Astrocyte (in vitro differentiated cells and primary cell): ENCODE measurements around the gene HAUS8. TPM values are rescaled to one million over a fixed set of nuclear protein-coding genes. Genes with fewer than 3 reads are reported as not detected.
A peak's percentile ranks its signal among the peaks of the same experiment; 100 is the strongest.

ENCODE experiments used
- DNase-seq: peaks from one replicate; pipeline ENCODE4 v3.0.0-alpha.2; 2010; ENCODE audit warnings: low read depth
- FAIRE-seq: peaks from 2 replicates; lab custom pipeline; 2011; peaks lifted over from hg19 to GRCh38; lab: Jason Lieb, UNC
- H2AFZ ChIP-seq: 2 replicates; pipeline ENCODE4 v1.6.0; 2012; ENCODE audit warnings: low read depth, low read length, inconsistent platforms
- H3K27ac ChIP-seq: 2 replicates; pipeline ENCODE4 v1.5.1; 2011; ENCODE audit warnings: low read depth, low read length, inconsistent platforms
- H3K27me3 ChIP-seq: 2 replicates; pipeline ENCODE4 v1.6.0; 2011; ENCODE audit warnings: low read length, inconsistent platforms; ENCODE audit not compliant: insufficient read depth
- H3K36me3 ChIP-seq: 2 replicates; pipeline ENCODE4 v1.5.1; 2011; ENCODE audit warnings: low read length, inconsistent platforms; ENCODE audit not compliant: insufficient read depth
- H3K4me1 ChIP-seq: 2 replicates; pipeline ENCODE4 v1.5.1; 2011; ENCODE audit warnings: low read length, inconsistent platforms; ENCODE audit not compliant: insufficient read depth
- H3K4me2 ChIP-seq: 2 replicates; pipeline ENCODE4 v1.6.0; 2012; ENCODE audit warnings: low read length, inconsistent platforms
- H3K4me3 ChIP-seq: 2 replicates; pipeline ENCODE4 v1.5.1; 2011; ENCODE audit warnings: low read depth, mild to moderate bottlenecking, low read length, inconsistent platforms; ENCODE audit not compliant: insufficient read depth
- H3K79me2 ChIP-seq: 2 replicates; pipeline ENCODE4 v1.6.0; 2012; ENCODE audit warnings: mild to moderate bottlenecking, low read length, inconsistent platforms; ENCODE audit not compliant: insufficient read depth
- H3K9ac ChIP-seq: 2 replicates; pipeline ENCODE4 v1.6.0; 2012; ENCODE audit warnings: mild to moderate bottlenecking, low read length, inconsistent platforms
- H3K9me3 ChIP-seq: 2 replicates; pipeline ENCODE4 v1.5.1; 2012; ENCODE audit warnings: low read depth, mild to moderate bottlenecking, low read length, inconsistent platforms; ENCODE audit not compliant: insufficient read depth
- H4K20me1 ChIP-seq: 2 replicates; pipeline ENCODE4 v1.6.0; 2012; ENCODE audit warnings: low read length, inconsistent platforms; ENCODE audit not compliant: insufficient read depth
- H3K27ac Mint-ChIP-seq: one replicate; pipeline ENCODE4 v1.8.0; 2021; ENCODE audit warnings: mild to moderate bottlenecking, mixed read lengths; ENCODE audit not compliant: unreplicated experiment
- H3K27me3 Mint-ChIP-seq: one replicate; pipeline ENCODE4 v1.8.0; 2021; ENCODE audit warnings: low read depth, mixed read lengths; ENCODE audit not compliant: unreplicated experiment
- H3K36me3 Mint-ChIP-seq: one replicate; pipeline ENCODE4 v1.8.0; 2021; ENCODE audit warnings: low read depth, mixed read lengths; ENCODE audit not compliant: unreplicated experiment
- H3K4me1 Mint-ChIP-seq: one replicate; pipeline ENCODE4 v1.8.0; 2021; ENCODE audit warnings: low read depth, mixed read lengths; ENCODE audit not compliant: unreplicated experiment
- H3K4me3 Mint-ChIP-seq: one replicate; pipeline ENCODE4 v1.8.0; 2021; ENCODE audit warnings: mild to moderate bottlenecking, moderate library complexity, mixed read lengths; ENCODE audit not compliant: unreplicated experiment
- H3K9me3 Mint-ChIP-seq: one replicate; pipeline ENCODE4 v1.8.0; 2021; ENCODE audit warnings: mild to moderate bottlenecking, mixed read lengths; ENCODE audit not compliant: unreplicated experiment
- CTCF ChIP-seq: IDR thresholded peaks from 2 replicates; pipeline ENCODE4 v1.5.1; 2011; ENCODE audit warnings: low read depth, mild to moderate bottlenecking, inconsistent platforms, low read length, moderate library complexity; ENCODE audit not compliant: insufficient read depth
- EZH2 ChIP-seq: IDR thresholded peaks from 2 replicates; pipeline ENCODE4 v1.6.1; 2012; ENCODE audit warnings: mild to moderate bottlenecking, low read length, inconsistent platforms; ENCODE audit not compliant: insufficient read depth
- total RNA-seq: library from RNA; stranded (reverse); gene quantifications from 2 replicates; pipeline ENCODE4 v1.2.1, GENCODE V29; 2021

HAUS8 gene
- total RNA-seq, 1 donor from 2014 or later = 5.6 TPM

DNA sequence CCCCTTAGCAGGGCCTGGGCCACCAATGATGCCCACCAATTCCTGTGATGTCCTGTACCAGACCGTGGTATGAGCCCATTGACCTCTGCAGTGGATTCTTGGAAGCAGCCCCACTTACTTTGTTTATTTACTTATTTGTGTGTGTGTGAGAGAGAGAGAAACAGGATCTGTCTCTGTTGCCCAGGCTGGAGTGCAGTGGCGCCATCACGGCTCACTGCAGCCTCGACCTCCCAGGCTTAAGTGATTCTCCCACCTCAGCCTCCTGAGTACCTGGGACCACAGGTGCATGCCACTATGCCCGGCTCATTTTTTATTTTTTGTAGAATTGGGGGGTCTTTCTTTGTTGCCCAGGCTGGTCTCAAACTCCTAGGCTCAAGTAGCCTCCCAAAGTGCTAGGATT lies 13.3 kb upstream of the HAUS8 start:
- DNase-seq = no peak
- peaks cover 28% of the 10 kb centered on the region for H3K4me1 ChIP-seq
- no peak for TF ChIP-seq CTCF
- TF ChIP-seq EZH2 = no peak
- peak overlapping the region; percentile 77 for H3K4me2 ChIP-seq
- peaks cover 2% of the 10 kb centered on the region for H3K36me3 ChIP-seq
- no peaks in the 10 kb centered on the region for H3K27me3 ChIP-seq
- no peaks in the 10 kb centered on the region for H3K27me3 Mint-ChIP-seq
- peak overlapping the region; percentile 97 for H3K27ac Mint-ChIP-seq
- peaks cover 19% of the 10 kb centered on the region for H3K36me3 Mint-ChIP-seq
- no peaks in the 10 kb centered on the region for H3K9me3 ChIP-seq
- H3K79me2 ChIP-seq = peaks cover 100% of the 10 kb centered on the region
- H3K4me3 Mint-ChIP-seq = no peak overlapping the region
- peak overlapping the region; percentile 84 for H3K27ac ChIP-seq
- no peak for FAIRE-seq
- no peak overlapping the region for H2AFZ ChIP-seq
- peak overlapping the region; percentile 72 for H3K9ac ChIP-seq
- H3K4me1 Mint-ChIP-seq = peaks cover 33% of the 10 kb centered on the region
- no peak overlapping the region for H3K4me3 ChIP-seq
- peaks cover 83% of the 10 kb centered on the region for H4K20me1 ChIP-seq
- H3K9me3 Mint-ChIP-seq = no peaks in the 10 kb centered on the region

- no peaks in the 10 kb centered on the region for H3K9me3 ChIP-seq
- no peak overlapping the region for H3K4me2 ChIP-seq
- H3K27ac ChIP-seq = no peak overlapping the region
- no peaks in the 10 kb centered on the region for H3K27me3 Mint-ChIP-seq
- FAIRE-seq = no peak
- H3K4me1 ChIP-seq = peaks cover 28% of the 10 kb centered on the region
- peaks cover 18% of the 10 kb centered on the region for H3K36me3 Mint-ChIP-seq
- H4K20me1 ChIP-seq = peaks cover 83% of the 10 kb centered on the region
- TF ChIP-seq EZH2 = no peak
- no peak for TF ChIP-seq CTCF
- H3K27ac Mint-ChIP-seq = peak overlapping the region; percentile 63
- no peak for DNase-seq
- no peaks in the 10 kb centered on the region for H3K9me3 Mint-ChIP-seq
- H3K36me3 ChIP-seq = peaks cover 6% of the 10 kb centered on the region
- H3K4me3 ChIP-seq = no peak overlapping the region
- no peak overlapping the region for H3K9ac ChIP-seq
- H3K4me1 Mint-ChIP-seq = peaks cover 43% of the 10 kb centered on the region
- peak overlapping the region; percentile 20 for H3K4me3 Mint-ChIP-seq
- no peak overlapping the region for H2AFZ ChIP-seq
- H3K79me2 ChIP-seq = peaks cover 100% of the 10 kb centered on the region
- no peaks in the 10 kb centered on the region for H3K27me3 ChIP-seq
Measured at GRCh38 chr19:17086834-17087233, 11.6 kb upstream of the HAUS8 start.

GRCh38 chr19:17086120-17086519 lies 10.9 kb upstream of the HAUS8 start:
- Mint-ChIP-seq H3K9me3 (no peaks in the 10 kb centered on the region), H3K36me3 (peaks cover 18% of the 10 kb centered on the region), H3K27ac (peak overlapping the region; percentile 47), H3K4me1 (peaks cover 47% of the 10 kb centered on the region), H3K4me3 (no peak overlapping the region), H3K27me3 (no peaks in the 10 kb centered on the region)
- Histone ChIP-seq H3K36me3 (peaks cover 6% of the 10 kb centered on the region), H4K20me1 (peaks cover 84% of the 10 kb centered on the region), H3K4me3 (no peak overlapping the region), H2AFZ (no peak overlapping the region), H3K9ac (no peak overlapping the region), H3K79me2 (peaks cover 100% of the 10 kb centered on the region), H3K27me3 (no peaks in the 10 kb centered on the region), H3K4me2 (no peak overlapping the region), H3K4me1 (peaks cover 26% of the 10 kb centered on the region), H3K9me3 (no peaks in the 10 kb centered on the region), H3K27ac (no peak overlapping the region)
- no peak for TF ChIP-seq CTCF
- no peak for TF ChIP-seq EZH2
- FAIRE-seq (no peak), DNase-seq (no peak)
